HCT116 (cell line): ENCODE data around the gene CIC. TPM values are rescaled to one million over a fixed set of nuclear protein-coding genes. Genes with fewer than 3 reads are reported as not detected.

Source experiments
- ATAC-seq: fragments of 200-7000 bp; cut with Tn5 transposase; 2 replicates; pipeline ENCODE4 v1.9.1; 2020; ENCODE audit warnings: mild to moderate bottlenecking, moderate library complexity
- BruUV-seq: library from RNA; stranded (reverse); fragments of 400-500 nt; replicated peaks from 2 replicates; lab custom pipeline; 2021; lab: Mats Ljungman, UMichigan
- CTCF ChIA-PET: fragments of 300-600 bp; sonication (Branson Sonifier 250); formaldehyde crosslinking; loops from one replicate; lab custom pipeline; 2021; ENCODE audit warnings: antibody characterized with exemption; lab: Charles Lee
- POLR2A ChIA-PET: fragments of 300-600, 350-600 bp; sonication (Branson Sonifier 250); formaldehyde crosslinking; loops from one replicate; lab custom pipeline; 2021; ENCODE audit warnings: antibody characterized with exemption; lab: Charles Lee
- RAD21 ChIA-PET, 2 experiments: fragments of 300-600 bp; sonication (Branson Sonifier 250); formaldehyde crosslinking; loops; one replicate each; lab custom pipeline; 2023; ENCODE audit warnings: low total read pairs in 2 of 2; ENCODE audit not compliant: uncharacterized antibody in 2 of 2, unreplicated experiment in 2 of 2, low non-redundant PET in 1 of 2; lab: Charles Lee
- DNase-seq: peaks from one replicate; pipeline ENCODE4 v3.0.0-alpha.2; 2010; ENCODE audit warnings: low read depth, low spot score
- H2AFZ ChIP-seq: fragments of 200-600 bp; shearing (Covaris generic), sonication (generic); 2 replicates; pipeline ENCODE4 v1.6.1; 2017; ENCODE audit warnings: low read depth, mixed run types, mixed read lengths, antibody characterized with exemption, low read length; ENCODE audit not compliant: poor library complexity, severe bottlenecking
- H3K27ac ChIP-seq: 2 replicates; pipeline ENCODE4 v1.5.1; 2012; ENCODE audit warnings: low read depth, low read length
- H3K27me3 ChIP-seq: fragments of 200-600 bp; sonication (generic); 2 replicates; pipeline ENCODE4 v1.6.1; 2016; ENCODE audit warnings: mixed run types, low read length, mixed read lengths; ENCODE audit not compliant: insufficient read depth
- H3K36me3 ChIP-seq, 2 experiments: fragments of 200-500 bp in 1 of 2; fragments of 200-600 bp in 1 of 2; sonication (Bioruptor generic) in 1 of 2; sonication (generic) in 1 of 2; 2 replicates each; pipeline versions ENCODE4 v1.5.1 to v1.6.1; 2014 to 2016; ENCODE audit warnings: low read length in 2 of 2, inconsistent platforms in 1 of 2, mixed read lengths in 1 of 2, mixed run types in 1 of 2; ENCODE audit not compliant: insufficient read depth in 2 of 2, control insufficient read depth in 1 of 2
- H3K4me1 ChIP-seq, 2 experiments: fragments of 200-600 bp in 1 of 2; sonication (generic) in 1 of 2; 2 replicates each; pipeline versions ENCODE4 v1.5.1 to v1.6.1; 2012 to 2017; ENCODE audit warnings: low read length in 2 of 2, inconsistent platforms in 1 of 2, mild to moderate bottlenecking in 1 of 2, mixed read lengths in 1 of 2, mixed run types in 1 of 2, moderate library complexity in 1 of 2; ENCODE audit not compliant: insufficient read depth in 2 of 2, control insufficient read depth in 1 of 2
- H3K4me2 ChIP-seq: fragments of 200-600 bp; sonication (generic); 2 replicates; pipeline ENCODE4 v1.6.1; 2017; ENCODE audit warnings: mixed run types, low read length, mixed read lengths
- H3K4me3 ChIP-seq, 2 experiments: fragments of 200-600 bp in 1 of 2; sonication (generic) in 1 of 2; replicated peaks in 1 of 2; 2 replicates each; pipeline ENCODE4 v1.5.1; 2011 to 2016; ENCODE audit warnings: low read length in 2 of 2, control low read depth in 1 of 2, low read depth in 1 of 2, mild to moderate bottlenecking in 1 of 2, mixed read lengths in 1 of 2, mixed run types in 1 of 2
- H3K79me2 ChIP-seq: fragments of 200-600 bp; sonication (generic); 2 replicates; pipeline ENCODE4 v1.6.1; 2017; ENCODE audit warnings: mild to moderate bottlenecking, mixed run types, low read length, moderate library complexity, mixed read lengths; ENCODE audit not compliant: insufficient read depth
- H3K9ac ChIP-seq: fragments of 200-600 bp; sonication (generic); 2 replicates; pipeline ENCODE4 v1.6.1; 2016; ENCODE audit warnings: low read length, mixed read lengths
- H3K9me2 ChIP-seq: fragments of 200-600 bp; sonication (generic), shearing (Covaris generic); 2 replicates; pipeline ENCODE4 v1.6.1; 2017; ENCODE audit warnings: mixed run types, mild to moderate bottlenecking, moderate library complexity; ENCODE audit not compliant: insufficient read depth
- H3K9me3 ChIP-seq, 2 experiments: fragments of 200-500 bp in 1 of 2; fragments of 200-600 bp in 1 of 2; sonication (Bioruptor generic) in 1 of 2; sonication (generic) in 1 of 2; 2 replicates each; pipeline ENCODE4 v1.6.1; 2014 to 2017; ENCODE audit warnings: low read length in 2 of 2, mixed read lengths in 2 of 2, inconsistent platforms in 1 of 2, low read depth in 1 of 2, mild to moderate bottlenecking in 1 of 2, mixed run types in 1 of 2, moderate library complexity in 1 of 2; ENCODE audit not compliant: control insufficient read depth in 1 of 2, insufficient read depth in 1 of 2
- H4K20me1 ChIP-seq: fragments of 200-600 bp; sonication (generic), shearing (Covaris generic); 2 replicates; pipeline ENCODE4 v1.6.1; 2017; ENCODE audit warnings: mixed run types, mild to moderate bottlenecking, moderate library complexity; ENCODE audit not compliant: insufficient read depth
- ATF3 ChIP-seq: IDR thresholded peaks from 2 replicates; pipeline ENCODE4 v1.6.1; 2012
- CBX3 ChIP-seq: IDR thresholded peaks from 2 replicates; pipeline ENCODE4 v1.6.1; 2012; ENCODE audit warnings: low read depth
- CEBPB ChIP-seq: IDR thresholded peaks from 2 replicates; pipeline ENCODE4 v1.6.1; 2012; ENCODE audit warnings: low read depth
- EGR1 ChIP-seq: IDR thresholded peaks from 2 replicates; pipeline ENCODE4 v1.6.1; 2012; ENCODE audit warnings: low read depth
- ELF1 ChIP-seq: IDR thresholded peaks from 2 replicates; pipeline ENCODE4 v1.6.1; 2012; ENCODE audit warnings: low read depth, borderline replicate concordance
- EZH2 ChIP-seq: fragments of 200-600 bp; sonication (generic); IDR thresholded peaks from 2 replicates; pipeline ENCODE4 v1.6.1; 2017; ENCODE audit warnings: antibody characterized with exemption, mixed run types
- FOSL1 ChIP-seq: IDR thresholded peaks from 2 replicates; pipeline ENCODE4 v1.6.1; 2012; ENCODE audit warnings: low read depth
- JUND ChIP-seq: IDR thresholded peaks from 2 replicates; pipeline ENCODE4 v1.6.1; 2012
- POLR2AphosphoS5 ChIP-seq: IDR thresholded peaks from 2 replicates; pipeline ENCODE4 v1.6.1; 2011; ENCODE audit warnings: mild to moderate bottlenecking, low read depth, low read length, moderate library complexity
- RAD21 ChIP-seq: IDR thresholded peaks from 2 replicates; pipeline ENCODE4 v1.6.1; 2012; ENCODE audit warnings: low read depth, mild to moderate bottlenecking
- REST ChIP-seq: IDR thresholded peaks from 2 replicates; pipeline ENCODE4 v1.6.1; 2012; ENCODE audit warnings: low read depth
- SRF ChIP-seq: IDR thresholded peaks from 2 replicates; pipeline ENCODE4 v1.6.1; 2012; ENCODE audit warnings: low read depth
- TCF7L2 ChIP-seq: IDR thresholded peaks from 2 replicates; pipeline ENCODE4 v1.7.0; 2011; ENCODE audit warnings: borderline replicate concordance, inconsistent platforms; ENCODE audit not compliant: insufficient read depth, insufficient read length; ENCODE audit errors: extremely low read depth
- YY1 ChIP-seq: IDR thresholded peaks from 2 replicates; pipeline ENCODE4 v1.6.1; 2011; ENCODE audit warnings: low read length, low read depth, moderate library complexity, mild to moderate bottlenecking; ENCODE audit not compliant: insufficient replicate concordance; ENCODE audit errors: extremely low read depth
- ZBTB33 ChIP-seq: IDR thresholded peaks from 2 replicates; pipeline ENCODE4 v1.6.1; 2011; ENCODE audit warnings: mild to moderate bottlenecking, low read length, moderate library complexity; ENCODE audit not compliant: insufficient replicate concordance; ENCODE audit errors: extremely low read depth
- ZNF274 ChIP-seq: fragments of 200-500 bp; sonication (Bioruptor generic); IDR thresholded peaks from 2 replicates; pipeline ENCODE4 v1.6.1; 2014; ENCODE audit warnings: mild to moderate bottlenecking, low read depth, low read length, inconsistent platforms
- intact Hi-C: fragments of 100-400 bp; cut with micrococcal nuclease; formaldehyde crosslinking; loops from 2 replicates; pipeline ENCODE4 v1.10.0; 2022
- total RNA-seq: library from RNA; stranded (reverse); gene quantifications from one replicate; pipeline ENCODE4 v1.2.1, GENCODE V29; 2021; ENCODE audit not compliant: unreplicated experiment

Gene CIC
- total RNA-seq, 1 experiment from 2014 or later, result 52.0 TPM

GRCh38 chr19:42334697-42335373 lies 65.8 kb downstream of the CIC start:
- Histone ChIP-seq H3K27ac (no peak overlapping the region), H3K4me2 (no peak overlapping the region), H3K9me3 (no peaks in the 10 kb centered on the region), H3K9me2 (no peaks in the 10 kb centered on the region), H3K4me3 (no peak overlapping the region)
- DNase-seq, result no peak
- BruUV-seq, result TSS peak; percentile 12
- TF ChIP-seq REST (no peak), CBX3 (no peak), EZH2 (no peak), RAD21 (no peak), ATF3 (no peak), SRF (no peak), JUND (no peak), ZNF274 (no peak), YY1 (no peak), CEBPB (no peak), ELF1 (no peak), ZBTB33 (no peak), POLR2AphosphoS5 (no peak), TCF7L2 (no peak), EGR1 (no peak), FOSL1 (no peak)
- TF ChIP-seq, all 23 proteins: peak for 0
- ChIA-PET CTCF (no interaction called here), RAD21 (no interaction called here), POLR2A (no interaction called here)
- H2AFZ ChIP-seq, result no peak overlapping the region
- no peak overlapping the region for H3K9ac ChIP-seq
- H3K4me1 ChIP-seq, result no peaks in the 10 kb centered on the region
- ATAC-seq, result no peak
- no peaks in the 10 kb centered on the region; the same call in 1 of the 2 replicates for H3K79me2 ChIP-seq
- intact Hi-C loops, result no loop called here
- peaks cover 0 to 3% of the 10 kb centered on the region in 2 experiments; a peak in 2 of 4 replicates for H3K36me3 ChIP-seq
- no peaks in the 10 kb centered on the region for H4K20me1 ChIP-seq
- H3K27me3 ChIP-seq, result no peaks in the 10 kb centered on the region
